Measurements from ENCODE around the gene TMC1.

TMC1 gene

GRCh38 chr9:72615931-72616330 lies 94.5 kb downstream of the TMC1 start:
- DNase-seq (ENCODE audit: low read depth), result no peak

GRCh38 chr9:72618811-72619210 lies 97.4 kb downstream of the TMC1 start:
- DNase-seq (ENCODE audit: low read depth), result no peak

GRCh38 chr9:72622186-72622585 lies 100.8 kb downstream of the TMC1 start:
- no peak for DNase-seq (ENCODE audit: low read depth)

- DNase-seq (ENCODE audit: low read depth), result no peak
Measured at GRCh38 chr9:72623156-72623555, 101.7 kb downstream of the TMC1 start.

GRCh38 chr9:72627147-72627546 lies 105.7 kb downstream of the TMC1 start:
- no peak for DNase-seq (ENCODE audit: low read depth)

GRCh38 chr9:72627956-72628540 lies 106.6 kb downstream of the TMC1 start:
- DNase-seq (ENCODE audit: low read depth), result no peak

GRCh38 chr9:72633966-72634365 lies 112.6 kb downstream of the TMC1 start:
- DNase-seq (ENCODE audit: low read depth), result no peak

- DNase-seq (ENCODE audit: low read depth), result no peak
Measured at GRCh38 chr9:72635197-72635596, 113.8 kb downstream of the TMC1 start.

GRCh38 chr9:72636621-72637020 lies 115.2 kb downstream of the TMC1 start:
- DNase-seq (ENCODE audit: low read depth), result no peak

GRCh38 chr9:72643651-72644050 lies 122.2 kb downstream of the TMC1 start:
- no peak for DNase-seq (ENCODE audit: low read depth)

- DNase-seq (ENCODE audit: low read depth), result no peak
Measured at GRCh38 chr9:72646061-72646460, 124.7 kb downstream of the TMC1 start.

GRCh38 chr9:72648324-72649126 lies 127.1 kb downstream of the TMC1 start:
- no peak for DNase-seq (ENCODE audit: low read depth)

- no peak for DNase-seq (ENCODE audit: low read depth)
Measured at GRCh38 chr9:72649127-72649442, 127.7 kb downstream of the TMC1 start.

GRCh38 chr9:72650206-72650605 lies 128.8 kb downstream of the TMC1 start:
- DNase-seq (ENCODE audit: low read depth), result no peak

- no peak for DNase-seq (ENCODE audit: low read depth)
Measured at GRCh38 chr9:72656021-72656420, 134.6 kb downstream of the TMC1 start.

- no peak for DNase-seq (ENCODE audit: low read depth)
Measured at GRCh38 chr9:72657023-72657422, 135.6 kb downstream of the TMC1 start.

GRCh38 chr9:72658703-72659102 lies 137.3 kb downstream of the TMC1 start:
- no peak for DNase-seq (ENCODE audit: low read depth)

- no peak for DNase-seq (ENCODE audit: low read depth)
Measured at GRCh38 chr9:72661401-72662135, 140.2 kb downstream of the TMC1 start.

- no peak for DNase-seq (ENCODE audit: low read depth)
Measured at GRCh38 chr9:72665421-72665820, 144.0 kb downstream of the TMC1 start.

- no peak for DNase-seq (ENCODE audit: low read depth)
Measured at GRCh38 chr9:72667181-72667580, 145.8 kb downstream of the TMC1 start.

- DNase-seq (ENCODE audit: low read depth), result no peak
Measured at GRCh38 chr9:72674961-72675360, 153.6 kb downstream of the TMC1 start.

GRCh38 chr9:72675586-72675985 lies 154.2 kb downstream of the TMC1 start:
- no peak for DNase-seq (ENCODE audit: low read depth)

- DNase-seq (ENCODE audit: low read depth), result no peak
Measured at GRCh38 chr9:72680593-72681282, 159.3 kb downstream of the TMC1 start.
